ENCODE data around the gene ERICH6.

ERICH6 gene

GRCh38 chr3:150720444-150720843, 16.7 kb upstream of the ERICH6 start:
- Histone ChIP-seq H3K27me3 (ENCODE audit: control insufficient read depth in 1 of 2, insufficient read depth in 2 of 2, low read length in 2 of 2) (no peaks in the 10 kb centered on the region), H3K9ac (ENCODE audit: low read length in 2 of 2) (no peak overlapping the region), H3K36me3 (ENCODE audit: control insufficient read depth in 2 of 2, insufficient read depth in 2 of 2, low read length in 2 of 2) (no peaks in the 10 kb centered on the region), H3K27ac (ENCODE audit: low read length) (no peak overlapping the region), H3K4me1 (ENCODE audit: control insufficient read depth, insufficient read depth, low read length) (no peaks in the 10 kb centered on the region), H3K9me3 (ENCODE audit: control insufficient read depth in 2 of 2, low read length in 2 of 2) (no peaks in the 10 kb centered on the region), H3K4me3 (ENCODE audit: low read length in 2 of 2) (no peak overlapping the region)

DNA sequence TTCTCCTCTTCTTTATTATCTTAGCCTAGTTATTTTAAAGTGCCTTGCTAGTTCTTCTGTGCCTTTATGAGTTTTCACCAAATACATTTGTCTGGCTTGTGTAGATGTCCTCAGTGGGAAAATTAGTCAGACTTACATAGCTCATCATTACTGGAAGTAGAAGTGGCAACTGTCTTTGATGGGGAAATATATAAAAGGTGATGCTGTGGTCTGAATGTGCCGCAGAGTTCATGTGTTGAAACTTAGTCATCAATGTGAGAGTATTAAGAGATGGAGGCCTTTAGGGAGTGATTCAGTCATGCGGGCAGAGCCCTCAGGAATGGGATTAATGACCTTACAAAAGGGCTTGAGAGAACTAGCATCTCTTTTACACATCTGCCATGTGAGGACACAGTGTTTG, 6.4 kb upstream of the ERICH6 start:
- no peaks in the 10 kb centered on the region for H3K9me3 ChIP-seq (ENCODE audit: control insufficient read depth in 2 of 2, low read length in 2 of 2)
- no peaks in the 10 kb centered on the region for H3K4me1 ChIP-seq (ENCODE audit: control insufficient read depth, insufficient read depth, low read length)
- H3K4me3 ChIP-seq (ENCODE audit: low read length in 2 of 2) = no peak overlapping the region
- H3K27ac ChIP-seq (ENCODE audit: low read length) = no peak overlapping the region
- no peak overlapping the region for H3K9ac ChIP-seq (ENCODE audit: low read length in 2 of 2)
- no peaks in the 10 kb centered on the region for H3K27me3 ChIP-seq (ENCODE audit: control insufficient read depth in 1 of 2, insufficient read depth in 2 of 2, low read length in 2 of 2)
- H3K36me3 ChIP-seq (ENCODE audit: control insufficient read depth in 2 of 2, insufficient read depth in 2 of 2, low read length in 2 of 2) = peaks cover 0 to 15% of the 10 kb centered on the region in 2 donors

- Histone ChIP-seq H3K36me3 (ENCODE audit: control insufficient read depth in 2 of 2, insufficient read depth in 2 of 2, low read length in 2 of 2) (no peaks in the 10 kb centered on the region), H3K27ac (ENCODE audit: low read length) (peak overlapping the region; percentile 55), H3K9me3 (ENCODE audit: control insufficient read depth in 2 of 2, low read length in 2 of 2) (no peaks in the 10 kb centered on the region), H3K9ac (ENCODE audit: low read length in 2 of 2) (peak overlapping the region; percentile 92 to 93), H3K27me3 (ENCODE audit: control insufficient read depth in 1 of 2, insufficient read depth in 2 of 2, low read length in 2 of 2) (no peaks in the 10 kb centered on the region), H3K4me1 (ENCODE audit: control insufficient read depth, insufficient read depth, low read length) (peaks cover 7% of the 10 kb centered on the region), H3K4me3 (ENCODE audit: low read length in 2 of 2) (peak overlapping the region; percentile 84 to 93)
Observed at GRCh38 chr3:150703299-150703755, 393 bp downstream of the ERICH6 start.

- no peaks in the 10 kb centered on the region for H3K9me3 ChIP-seq (ENCODE audit: control insufficient read depth in 2 of 2, low read length in 2 of 2)
- H3K27ac ChIP-seq (ENCODE audit: low read length) = no peak overlapping the region
- no peak overlapping the region for H3K9ac ChIP-seq (ENCODE audit: low read length in 2 of 2)
- no peaks in the 10 kb centered on the region for H3K27me3 ChIP-seq (ENCODE audit: control insufficient read depth in 1 of 2, insufficient read depth in 2 of 2, low read length in 2 of 2)
- H3K4me1 ChIP-seq (ENCODE audit: control insufficient read depth, insufficient read depth, low read length) = peaks cover 7% of the 10 kb centered on the region
- H3K36me3 ChIP-seq (ENCODE audit: control insufficient read depth in 2 of 2, insufficient read depth in 2 of 2, low read length in 2 of 2) = no peaks in the 10 kb centered on the region
- H3K4me3 ChIP-seq (ENCODE audit: low read length in 2 of 2) = no peak overlapping the region
Observed at GRCh38 chr3:150699068-150699639, 4.6 kb downstream of the ERICH6 start.

DNA sequence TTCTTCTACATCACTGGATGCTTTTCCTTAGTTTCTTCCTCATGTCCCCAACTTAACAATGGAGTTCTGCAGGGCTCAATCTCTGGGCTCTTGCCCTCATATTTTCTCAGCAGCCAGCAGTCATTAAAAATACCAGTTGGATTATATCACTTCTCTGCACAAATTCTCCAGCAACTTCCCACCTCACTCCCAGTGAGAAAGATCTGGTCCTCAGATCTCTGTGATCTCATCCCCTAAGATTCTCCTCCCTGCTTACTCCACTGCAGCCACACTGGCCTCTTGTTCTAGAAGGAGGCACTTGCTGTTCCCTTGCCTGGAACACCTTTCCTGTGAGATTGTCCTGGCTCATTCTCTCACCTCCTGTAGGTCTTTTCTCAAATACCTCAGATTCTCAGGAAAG, 6.1 kb downstream of the ERICH6 start:
- Histone ChIP-seq H3K9me3 (ENCODE audit: control insufficient read depth in 2 of 2, low read length in 2 of 2) (no peaks in the 10 kb centered on the region), H3K4me3 (ENCODE audit: low read length in 2 of 2) (no peak overlapping the region), H3K9ac (ENCODE audit: low read length in 2 of 2) (no peak overlapping the region)

GRCh38 chr3:150691414-150692040, 12.2 kb downstream of the ERICH6 start:
- H3K36me3 ChIP-seq (ENCODE audit: control insufficient read depth in 2 of 2, insufficient read depth in 2 of 2, low read length in 2 of 2) = no peaks in the 10 kb centered on the region
- H3K4me1 ChIP-seq (ENCODE audit: control insufficient read depth, insufficient read depth, low read length) = no peaks in the 10 kb centered on the region
- H3K4me3 ChIP-seq (ENCODE audit: low read length in 2 of 2) = no peak overlapping the region
- no peaks in the 10 kb centered on the region for H3K27me3 ChIP-seq (ENCODE audit: control insufficient read depth in 1 of 2, insufficient read depth in 2 of 2, low read length in 2 of 2)
- H3K27ac ChIP-seq (ENCODE audit: low read length) = no peak overlapping the region
- H3K9ac ChIP-seq (ENCODE audit: low read length in 2 of 2) = no peak overlapping the region
- H3K9me3 ChIP-seq (ENCODE audit: control insufficient read depth in 2 of 2, low read length in 2 of 2) = no peaks in the 10 kb centered on the region

More for the DNA sequence above, 6.1 kb downstream of the ERICH6 start:
- no peaks in the 10 kb centered on the region for H3K27me3 ChIP-seq (ENCODE audit: control insufficient read depth in 1 of 2, insufficient read depth in 2 of 2, low read length in 2 of 2)
- no peaks in the 10 kb centered on the region for H3K36me3 ChIP-seq (ENCODE audit: control insufficient read depth in 2 of 2, insufficient read depth in 2 of 2, low read length in 2 of 2)
- H3K27ac ChIP-seq (ENCODE audit: low read length) = no peak overlapping the region
- H3K4me1 ChIP-seq (ENCODE audit: control insufficient read depth, insufficient read depth, low read length) = no peaks in the 10 kb centered on the region

DNA sequence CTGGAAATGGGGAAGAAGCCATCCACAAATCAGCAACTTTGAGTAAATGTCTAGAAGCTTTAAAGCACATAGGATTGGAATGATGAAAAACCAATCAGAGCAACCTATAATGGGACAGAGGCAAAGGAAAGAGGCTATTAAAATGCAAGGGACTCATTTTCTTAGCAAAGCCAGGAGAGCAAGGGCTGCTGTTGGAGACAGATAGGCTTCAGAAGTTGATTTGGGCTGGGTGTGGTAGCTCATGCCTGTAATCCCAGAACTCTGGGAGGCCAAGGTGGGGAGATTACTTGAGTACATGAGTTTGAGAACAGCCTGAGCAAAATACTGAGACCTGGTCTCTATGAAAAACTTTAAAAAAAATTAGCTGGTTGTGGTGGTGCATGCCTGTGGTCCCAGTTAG, 16.1 kb downstream of the ERICH6 start:
- Histone ChIP-seq H3K4me3 (ENCODE audit: low read length in 2 of 2) (no peak overlapping the region), H3K27me3 (ENCODE audit: control insufficient read depth in 1 of 2, insufficient read depth in 2 of 2, low read length in 2 of 2) (no peaks in the 10 kb centered on the region), H3K9me3 (ENCODE audit: control insufficient read depth in 2 of 2, low read length in 2 of 2) (no peaks in the 10 kb centered on the region), H3K9ac (ENCODE audit: low read length in 2 of 2) (no peak overlapping the region), H3K36me3 (ENCODE audit: control insufficient read depth in 2 of 2, insufficient read depth in 2 of 2, low read length in 2 of 2) (no peaks in the 10 kb centered on the region), H3K4me1 (ENCODE audit: control insufficient read depth, insufficient read depth, low read length) (no peaks in the 10 kb centered on the region), H3K27ac (ENCODE audit: low read length) (no peak overlapping the region)

GRCh38 chr3:150682824-150683223, 20.9 kb downstream of the ERICH6 start:
- Histone ChIP-seq H3K27ac (ENCODE audit: low read length) (no peak overlapping the region), H3K9me3 (ENCODE audit: control insufficient read depth in 2 of 2, low read length in 2 of 2) (no peaks in the 10 kb centered on the region), H3K27me3 (ENCODE audit: control insufficient read depth in 1 of 2, insufficient read depth in 2 of 2, low read length in 2 of 2) (no peaks in the 10 kb centered on the region), H3K4me3 (ENCODE audit: low read length in 2 of 2) (no peak overlapping the region), H3K36me3 (ENCODE audit: control insufficient read depth in 2 of 2, insufficient read depth in 2 of 2, low read length in 2 of 2) (no peaks in the 10 kb centered on the region), H3K4me1 (ENCODE audit: control insufficient read depth, insufficient read depth, low read length) (no peaks in the 10 kb centered on the region), H3K9ac (ENCODE audit: low read length in 2 of 2) (no peak overlapping the region)

GRCh38 chr3:150682279-150682678, 21.4 kb downstream of the ERICH6 start:
- Histone ChIP-seq H3K27me3 (ENCODE audit: control insufficient read depth in 1 of 2, insufficient read depth in 2 of 2, low read length in 2 of 2) (no peaks in the 10 kb centered on the region), H3K9me3 (ENCODE audit: control insufficient read depth in 2 of 2, low read length in 2 of 2) (no peaks in the 10 kb centered on the region), H3K36me3 (ENCODE audit: control insufficient read depth in 2 of 2, insufficient read depth in 2 of 2, low read length in 2 of 2) (no peaks in the 10 kb centered on the region), H3K27ac (ENCODE audit: low read length) (no peak overlapping the region), H3K9ac (ENCODE audit: low read length in 2 of 2) (no peak overlapping the region), H3K4me3 (ENCODE audit: low read length in 2 of 2) (no peak overlapping the region), H3K4me1 (ENCODE audit: control insufficient read depth, insufficient read depth, low read length) (no peaks in the 10 kb centered on the region)

DNA sequence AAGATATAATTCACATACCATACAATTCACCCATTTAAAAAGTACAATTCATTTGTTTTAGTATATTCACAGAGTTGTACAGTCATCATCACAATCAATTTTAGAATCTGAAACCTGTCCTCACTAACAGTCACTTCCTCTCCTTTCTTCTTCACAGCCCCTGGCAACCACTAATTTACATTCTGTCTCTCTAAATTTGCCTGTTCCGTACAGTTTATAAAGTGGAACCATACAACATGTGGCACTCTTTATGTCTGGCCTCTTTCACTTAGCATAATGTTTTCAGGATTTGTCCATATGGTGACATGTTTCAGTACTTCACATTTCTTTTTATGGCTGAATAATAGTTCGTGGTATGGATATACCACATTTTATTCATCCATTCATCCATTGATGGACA, 22.7 kb downstream of the ERICH6 start:
- H3K9ac ChIP-seq (ENCODE audit: low read length in 2 of 2) = no peak overlapping the region
- H3K27ac ChIP-seq (ENCODE audit: low read length) = no peak overlapping the region
- H3K4me1 ChIP-seq (ENCODE audit: control insufficient read depth, insufficient read depth, low read length) = no peaks in the 10 kb centered on the region
- H3K4me3 ChIP-seq (ENCODE audit: low read length in 2 of 2) = no peak overlapping the region
- H3K36me3 ChIP-seq (ENCODE audit: control insufficient read depth in 2 of 2, insufficient read depth in 2 of 2, low read length in 2 of 2) = no peaks in the 10 kb centered on the region
- no peaks in the 10 kb centered on the region for H3K27me3 ChIP-seq (ENCODE audit: control insufficient read depth in 1 of 2, insufficient read depth in 2 of 2, low read length in 2 of 2)
- H3K9me3 ChIP-seq (ENCODE audit: control insufficient read depth in 2 of 2, low read length in 2 of 2) = no peaks in the 10 kb centered on the region

- no peak overlapping the region for H3K9ac ChIP-seq (ENCODE audit: low read length in 2 of 2)
- no peaks in the 10 kb centered on the region for H3K27me3 ChIP-seq (ENCODE audit: control insufficient read depth in 1 of 2, insufficient read depth in 2 of 2, low read length in 2 of 2)
- no peak overlapping the region for H3K27ac ChIP-seq (ENCODE audit: low read length)
- no peaks in the 10 kb centered on the region for H3K36me3 ChIP-seq (ENCODE audit: control insufficient read depth in 2 of 2, insufficient read depth in 2 of 2, low read length in 2 of 2)
- H3K4me3 ChIP-seq (ENCODE audit: low read length in 2 of 2) = no peak overlapping the region
- peaks cover 0 to under 1% of the 10 kb centered on the region in 2 donors for H3K9me3 ChIP-seq (ENCODE audit: control insufficient read depth in 2 of 2, low read length in 2 of 2)
- no peaks in the 10 kb centered on the region for H3K4me1 ChIP-seq (ENCODE audit: control insufficient read depth, insufficient read depth, low read length)
Observed at GRCh38 chr3:150680562-150680961, 23.2 kb downstream of the ERICH6 start.
